Sciatic nerve (tissue), 2 donors: ENCODE data around the gene SPEF1. TPM values are rescaled to one million over a fixed set of nuclear protein-coding genes. Genes with fewer than 3 reads are reported as not detected.

Source experiments
- ATAC-seq: fragments of 200-7000 bp; cut with Tn5 transposase; one replicate; pipeline ENCODE4 v1.9.1; 2020; ENCODE audit warnings: mild to moderate bottlenecking, moderate library complexity
- DNase-seq: peaks from one replicate; pipeline ENCODE4 v3.0.0-alpha.2; 2020; ENCODE audit warnings: low spot score
- intact Hi-C: fragments of 100-400 bp; cut with DNase I; formaldehyde crosslinking; loops from one replicate; pipeline ENCODE4 v1.14.2; 2022
- total RNA-seq: library from RNA; stranded (reverse); fragmentation: NEBNext Ultra II Directional; extraction: Animal tissue kit (Norgen Biotek cat#: 25700); gene quantifications from one replicate; pipeline ENCODE4 v1.2.1, GENCODE V29; 2021
- donor health status: DM: no; HTN: no; CAD: no.
- donor health status: DM: no; HTN: no; CAD: no.

Gene SPEF1
- total RNA-seq, 1 donor from 2014 or later = not detected

DNA sequence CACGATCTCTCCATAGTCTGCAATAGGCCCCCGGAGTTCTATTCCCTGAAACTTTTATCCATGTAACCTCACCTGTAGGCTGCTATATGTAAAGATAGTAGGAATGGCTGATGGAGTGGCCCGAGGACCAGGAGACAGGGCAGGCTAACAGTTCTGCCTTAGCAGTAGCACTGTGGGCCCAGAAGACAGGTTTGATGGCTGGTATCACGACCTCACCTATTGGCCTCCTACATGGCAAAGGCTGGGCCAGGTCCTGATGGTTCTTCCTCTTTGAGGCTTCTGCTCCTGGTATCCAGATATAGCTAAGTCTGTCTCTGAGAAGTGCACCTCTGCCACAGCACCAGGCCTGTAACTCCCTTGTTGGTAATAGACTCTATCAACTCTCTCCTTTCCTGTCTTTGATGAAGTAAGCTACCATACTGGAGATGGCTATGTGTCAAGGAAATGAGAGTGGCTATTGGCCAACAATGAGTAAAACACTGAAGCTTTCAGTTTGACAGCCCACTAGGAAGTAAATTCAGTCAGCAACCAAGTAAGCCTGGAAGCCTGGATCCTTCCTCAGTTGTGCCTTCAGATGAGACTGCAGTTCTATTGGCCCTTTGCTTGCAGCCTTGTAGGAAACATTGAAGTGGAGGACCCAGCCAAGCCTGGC lies 5.7 kb downstream of the SPEF1 start:
- ATAC-seq (no peak), DNase-seq (no peak)
- intact Hi-C loops = no loop called here

GRCh38 chr20:3771552-3772058 lies 9.6 kb downstream of the SPEF1 start:
- ATAC-seq (no peak), DNase-seq (no peak)
- intact Hi-C loops = no loop called here

DNA sequence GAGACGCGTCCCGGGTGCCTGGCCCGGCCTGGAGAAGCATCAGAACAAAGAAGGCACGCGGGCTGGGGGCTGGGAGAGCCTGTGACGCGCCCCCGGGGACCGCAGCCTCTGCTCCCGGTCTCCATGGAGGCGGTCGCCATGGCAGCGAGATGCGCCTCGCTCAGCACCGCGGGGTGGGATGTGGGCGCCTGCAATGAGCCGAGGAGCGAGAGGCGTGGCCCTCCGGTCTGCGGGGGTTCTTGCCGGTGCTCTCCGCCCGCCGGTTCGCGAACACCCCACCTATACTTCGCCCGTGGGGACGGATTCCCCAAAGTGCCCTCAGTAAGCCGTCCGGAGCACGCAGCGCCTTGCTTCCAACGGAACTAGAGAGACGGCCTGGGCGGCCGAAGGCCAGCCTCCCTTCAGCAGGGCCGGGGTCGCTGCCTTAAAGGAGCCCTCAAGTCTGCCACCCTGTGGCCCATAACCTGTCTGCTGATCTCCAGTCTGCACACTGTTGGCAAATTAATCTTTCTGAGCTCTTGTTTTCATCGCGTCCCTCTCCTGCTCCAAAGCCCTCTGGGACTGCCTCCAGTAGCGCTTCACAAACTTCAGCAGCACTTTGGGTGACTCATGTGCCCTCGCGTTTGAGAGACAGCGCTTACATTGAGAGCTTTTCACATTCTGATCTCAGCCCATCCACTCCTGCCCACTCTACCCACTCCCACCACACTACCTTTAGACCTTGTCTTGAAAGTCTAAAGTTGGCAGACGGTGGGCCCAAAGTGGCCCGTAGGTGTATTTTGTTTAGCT lies 12.7 kb downstream of the SPEF1 start:
- peak; percentile 86 for DNase-seq

DNA sequence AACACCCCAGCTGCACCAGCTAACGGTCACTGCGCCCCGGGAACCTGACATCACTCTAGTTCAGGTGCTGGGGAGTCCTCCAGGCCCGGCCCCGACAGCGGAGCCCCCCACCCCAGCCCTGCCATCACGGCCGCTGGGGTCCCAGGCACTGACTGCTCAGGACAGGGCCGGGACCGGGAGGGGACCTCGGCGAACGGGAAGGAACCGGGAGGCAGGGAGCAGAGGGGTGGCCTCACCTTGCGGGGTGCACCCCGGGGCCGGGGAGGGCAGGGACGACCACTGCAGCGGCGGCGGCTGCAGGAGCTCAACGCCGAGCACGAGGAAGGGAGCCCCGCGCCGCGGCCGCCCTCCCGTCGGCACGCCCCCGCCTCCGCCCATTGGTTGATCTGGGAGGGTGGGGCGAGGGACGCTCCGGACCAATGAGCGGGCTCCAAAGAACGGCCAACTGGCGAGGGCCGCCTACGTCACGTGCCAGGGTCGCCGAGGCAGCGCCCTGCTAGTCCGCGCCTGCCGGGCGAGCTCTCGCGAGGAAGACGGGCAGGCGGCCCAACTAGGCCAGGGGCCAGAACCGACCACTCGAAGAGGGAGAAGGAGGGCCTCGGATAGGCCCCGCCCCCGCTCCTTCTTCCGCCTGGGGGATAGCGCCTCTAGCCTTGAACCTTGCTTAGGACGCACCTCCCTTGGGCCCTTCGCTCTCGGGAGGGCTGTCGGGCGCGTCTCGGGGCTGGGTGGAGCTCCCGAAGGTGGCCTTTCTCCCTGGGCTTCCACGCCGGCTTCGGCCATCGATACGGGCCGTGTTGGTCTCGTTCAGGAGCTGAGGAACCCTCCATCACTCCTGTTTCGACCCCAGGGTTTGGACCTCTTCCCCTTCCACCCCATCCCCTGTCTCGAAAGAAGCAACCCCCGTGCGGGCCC lies 13.6 kb downstream of the SPEF1 start, which contains the start of gene ADISSP:
ADISSP (minus strand) TSS at position 327 of the 915 bp plus-strand sequence. CDS start 7,653 bp downstream, outside the sequence.
- DNase-seq (peak; percentile 100), ATAC-seq (peak; percentile 96)
- intact Hi-C loops = no loop called here

More for the DNA sequence above, 12.7 kb downstream of the SPEF1 start:
- intact Hi-C loops = no loop called here
- ATAC-seq = peak; percentile 72

- no peak for DNase-seq
- ATAC-seq = no peak
- intact Hi-C loops = no loop called here
Measured at GRCh38 chr20:3767110-3767426, 14.2 kb downstream of the SPEF1 start.

GRCh38 chr20:3766422-3767109 lies 14.7 kb downstream of the SPEF1 start:
- DNase-seq (no peak), ATAC-seq (no peak)
- intact Hi-C loops = no loop called here

DNA sequence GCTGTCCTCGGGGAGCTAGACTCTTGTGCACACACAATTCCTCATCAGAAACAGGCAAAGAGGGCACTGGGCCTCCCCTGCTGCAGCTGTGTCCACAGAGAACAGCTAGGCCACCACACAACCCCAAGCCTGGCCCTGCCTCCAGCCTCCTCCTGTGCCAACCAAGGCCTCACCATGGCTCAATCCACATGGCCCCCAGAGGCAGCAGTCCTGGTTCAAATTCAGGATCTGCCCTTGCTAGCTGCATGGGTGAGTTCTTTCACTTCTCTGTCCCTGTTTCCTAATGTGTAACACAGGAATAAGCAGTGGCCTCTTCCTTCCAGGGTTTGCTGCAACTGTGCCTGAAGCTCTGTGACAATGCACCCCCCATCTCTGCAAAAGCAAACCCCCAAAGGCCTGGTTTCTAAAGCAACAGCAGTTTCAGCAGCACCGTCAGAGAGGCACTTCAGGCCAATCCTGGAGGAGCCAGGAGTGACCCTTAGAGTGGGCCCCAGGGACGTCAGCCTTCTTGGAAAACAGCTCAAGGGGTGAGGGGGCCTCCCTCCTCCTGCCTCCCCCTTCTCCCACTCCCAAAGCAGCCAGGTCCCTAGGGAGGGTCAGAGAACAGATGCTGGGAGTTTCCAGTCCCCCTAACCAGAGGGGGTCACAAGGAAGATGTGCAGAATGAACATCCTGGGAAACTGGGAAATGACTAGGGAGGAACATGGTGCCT lies 15.9 kb downstream of the SPEF1 start:
- ATAC-seq (no peak), DNase-seq (no peak)
- intact Hi-C loops = no loop called here

- no peak for DNase-seq
- ATAC-seq = no peak
- intact Hi-C loops = no loop called here
Measured at GRCh38 chr20:3764659-3765058, 16.6 kb downstream of the SPEF1 start.

DNA sequence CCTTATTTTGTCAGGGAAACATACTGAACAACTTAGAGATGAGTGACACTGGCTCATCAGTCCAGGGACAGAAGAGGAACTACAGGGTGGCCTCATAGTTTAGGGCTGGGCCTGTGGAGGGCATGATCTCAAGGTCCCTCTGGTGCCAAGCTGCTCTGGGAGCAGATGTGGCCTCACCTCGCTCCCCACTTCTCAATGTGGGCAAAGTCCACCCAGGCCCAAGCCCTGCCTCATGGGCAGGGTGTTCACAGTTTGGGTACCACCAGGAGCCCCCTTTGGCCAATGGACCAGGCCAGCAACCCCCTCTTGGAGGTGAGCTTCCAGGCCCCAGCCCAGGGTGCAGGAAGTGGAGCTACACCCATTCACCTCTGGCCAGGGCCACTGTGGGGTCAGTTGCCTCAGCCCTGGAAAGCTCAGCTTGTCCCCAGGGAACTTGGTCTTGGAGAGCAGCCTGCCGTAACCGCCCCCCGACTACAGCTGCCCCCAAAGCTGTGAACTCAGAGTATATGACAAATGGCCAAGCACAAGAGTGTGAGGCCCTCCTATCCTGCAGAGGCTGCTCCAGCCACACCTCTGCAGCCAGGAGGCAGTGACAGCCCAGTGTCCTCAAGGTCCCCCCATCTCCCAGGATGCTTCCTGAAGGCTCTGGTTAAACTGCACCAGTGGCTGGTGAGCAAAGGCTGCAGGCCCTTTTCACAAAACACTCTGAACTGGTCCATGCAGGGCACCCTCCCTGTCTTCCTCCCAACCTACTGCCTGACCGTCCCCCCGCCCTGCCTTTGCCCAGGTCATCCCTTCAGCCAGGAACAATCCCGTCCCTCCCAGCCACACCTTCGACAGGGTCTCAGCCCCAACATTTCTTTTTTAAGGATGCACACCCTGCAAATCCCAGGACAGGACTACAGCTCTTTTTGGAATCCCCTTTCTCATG lies 17.3 kb downstream of the SPEF1 start:
- DNase-seq = no peak
- intact Hi-C loops = no loop called here
- no peak for ATAC-seq

- ATAC-seq (no peak), DNase-seq (no peak)
- intact Hi-C loops = no loop called here
Measured at GRCh38 chr20:3760655-3761348, 20.4 kb downstream of the SPEF1 start.

- intact Hi-C loops = no loop called here
- no peak for DNase-seq
- no peak for ATAC-seq
Measured at GRCh38 chr20:3759884-3760283, 21.4 kb downstream of the SPEF1 start.

- intact Hi-C loops = no loop called here
- DNase-seq (no peak), ATAC-seq (peak; percentile 18)
Measured at GRCh38 chr20:3759316-3759823, 21.9 kb downstream of the SPEF1 start.

- DNase-seq (no peak), ATAC-seq (peak; percentile 33)
- intact Hi-C loops = no loop called here
Measured at GRCh38 chr20:3758566-3758965, 22.7 kb downstream of the SPEF1 start.

DNA sequence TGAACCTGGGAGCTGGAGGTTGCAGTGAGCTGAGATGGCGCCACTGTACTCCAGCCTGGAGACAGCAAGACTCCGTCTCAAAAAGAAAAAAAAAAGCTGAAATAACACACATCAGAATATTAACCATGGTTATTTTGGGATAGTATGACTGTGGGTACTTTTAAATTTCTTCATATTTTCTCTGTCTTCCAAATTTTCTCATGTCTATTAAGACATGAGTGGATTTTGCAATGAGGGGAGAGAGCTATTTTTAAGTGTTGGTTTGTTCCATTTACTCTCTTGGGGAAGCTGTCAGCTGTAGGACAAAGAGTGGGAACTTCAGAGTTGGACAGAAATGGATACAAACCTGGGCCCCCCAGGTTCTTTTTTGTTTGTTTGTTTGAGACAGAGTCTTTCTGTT lies 24.0 kb downstream of the SPEF1 start:
- intact Hi-C loops = no loop called here

DNA sequence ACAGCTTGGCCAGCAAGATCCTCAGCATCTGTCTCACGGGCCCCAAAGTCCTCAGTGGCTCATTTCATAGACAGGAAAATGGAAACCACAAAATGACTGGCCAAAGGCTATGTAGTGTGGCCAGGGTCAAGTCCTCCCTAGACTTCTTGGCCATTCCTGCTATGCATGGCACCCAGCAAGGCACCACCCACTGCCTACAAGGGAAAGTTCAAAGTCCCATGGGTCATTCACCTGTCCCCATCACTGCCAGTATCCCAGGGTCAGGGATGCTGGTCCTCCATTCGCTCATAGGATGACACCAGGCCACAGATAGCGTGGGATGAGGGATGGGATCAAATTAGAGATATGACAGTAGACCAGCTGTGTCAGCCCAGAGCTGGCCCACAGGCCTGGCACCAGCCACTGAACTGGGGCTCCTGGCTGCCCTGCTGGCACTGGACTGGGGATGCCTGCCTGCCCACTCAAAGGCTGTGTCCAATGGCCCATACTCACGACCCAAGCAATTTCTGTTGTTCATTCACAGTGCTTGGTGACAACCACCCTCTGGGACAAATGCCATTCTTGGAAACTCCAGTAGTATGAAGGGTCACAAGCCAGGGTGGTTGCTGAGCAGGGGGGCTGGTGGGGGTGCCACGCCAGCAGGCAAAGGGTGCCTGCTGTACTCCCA lies 25.3 kb downstream of the SPEF1 start:
- no peak for DNase-seq
- ATAC-seq = peak; percentile 13
- intact Hi-C loops = no loop called here

More for the DNA sequence above, 24.0 kb downstream of the SPEF1 start:
- DNase-seq = no peak
- no peak for ATAC-seq

- ATAC-seq = no peak
- DNase-seq = no peak
- intact Hi-C loops = no loop called here
Measured at GRCh38 chr20:3755269-3755668, 26.0 kb downstream of the SPEF1 start.
